RKO (cell line): ENCODE data around the gene ESR1.
A peak's percentile ranks its signal among the peaks of the same experiment; 100 is the strongest.
"Not testable (repeated sequence)": the region's sequence is repeated elsewhere in the genome, so short reads cannot be mapped to it uniquely, and the experiment has no call there.

Experiments
- DNase-seq: peaks from one replicate; pipeline ENCODE4 v3.0.0-alpha.2; 2016; ENCODE audit warnings: low spot score

ESR1 gene

GRCh38 chr6:151813858-151814257, 6.4 kb downstream of the ESR1 start:
- DNase-seq = no peak

GRCh38 chr6:151814614-151815013, 7.1 kb downstream of the ESR1 start:
- DNase-seq = no peak

- no peak for DNase-seq
These were observed 15.0 kb downstream of the ESR1 start for GRCh38 chr6:151822252-151823111.

DNA sequence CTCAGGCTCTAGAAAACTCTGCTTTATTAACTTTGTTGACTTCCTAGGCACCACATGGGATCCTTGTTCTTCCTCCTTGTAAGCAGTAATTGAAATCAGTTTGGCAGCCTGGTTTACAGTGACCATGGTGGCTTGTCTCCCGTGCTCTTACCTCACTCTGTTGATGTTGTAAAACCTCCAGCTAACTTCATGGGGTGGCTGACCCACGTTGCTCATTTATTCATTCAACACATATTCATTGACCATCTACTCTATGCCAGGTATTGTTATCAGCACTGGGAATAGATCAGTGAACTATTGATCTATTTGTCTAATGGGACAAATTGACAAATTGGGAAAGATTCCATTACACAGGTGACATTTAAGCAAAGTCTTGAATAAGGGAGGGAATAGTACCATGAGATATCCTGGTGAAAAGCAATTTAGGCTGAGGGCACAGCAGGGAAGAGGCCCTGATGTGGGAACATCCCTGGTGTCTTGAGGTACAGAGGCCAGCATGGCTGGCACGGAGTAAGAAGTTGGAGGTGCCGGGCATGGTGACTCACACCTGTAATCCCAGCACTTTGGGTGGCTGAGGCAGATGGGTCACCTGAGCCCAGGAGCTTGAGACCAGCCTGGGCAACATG, 19.1 kb downstream of the ESR1 start:
- no peak for DNase-seq

DNA sequence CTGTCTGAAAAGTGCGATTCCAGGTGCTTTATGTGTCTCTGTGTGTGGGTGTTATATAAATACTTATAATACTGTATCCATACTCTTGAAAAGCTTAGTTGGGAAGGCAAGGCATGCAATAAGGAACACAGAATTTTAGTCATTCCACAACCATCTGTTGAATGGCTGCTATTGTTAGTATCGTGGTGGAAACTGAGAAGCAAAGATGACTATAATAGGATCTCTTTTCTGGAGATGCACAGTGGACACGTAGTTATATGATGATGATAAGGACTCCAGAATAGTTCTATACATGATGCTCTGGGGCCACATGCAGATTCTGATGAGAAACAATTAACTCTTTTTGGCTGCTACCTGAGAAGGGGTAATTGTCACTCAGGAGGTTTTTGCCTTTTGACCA, 25.2 kb downstream of the ESR1 start:
- no peak for DNase-seq

DNA sequence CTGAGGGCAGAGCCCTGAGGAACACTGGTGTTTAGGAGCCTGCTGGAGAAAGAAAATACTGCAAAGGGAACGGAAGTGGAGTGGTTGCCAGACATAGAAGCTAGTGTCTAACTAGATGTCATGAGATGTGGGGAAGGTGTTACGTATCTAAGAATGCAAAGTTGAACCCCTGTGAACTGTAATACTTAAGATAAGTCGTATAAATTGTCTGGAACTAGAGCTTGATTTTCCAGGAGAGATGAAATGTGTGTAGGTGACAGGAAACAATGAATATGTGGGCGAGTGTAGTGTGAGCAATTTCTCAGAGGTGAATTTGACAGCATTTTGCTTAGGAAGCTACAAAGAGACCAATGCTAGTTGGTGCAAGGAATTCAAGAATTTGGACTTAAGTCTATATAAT, 27.9 kb downstream of the ESR1 start:
- no peak for DNase-seq

GRCh38 chr6:151837223-151837622, 29.7 kb downstream of the ESR1 start:
- no peak for DNase-seq

DNA sequence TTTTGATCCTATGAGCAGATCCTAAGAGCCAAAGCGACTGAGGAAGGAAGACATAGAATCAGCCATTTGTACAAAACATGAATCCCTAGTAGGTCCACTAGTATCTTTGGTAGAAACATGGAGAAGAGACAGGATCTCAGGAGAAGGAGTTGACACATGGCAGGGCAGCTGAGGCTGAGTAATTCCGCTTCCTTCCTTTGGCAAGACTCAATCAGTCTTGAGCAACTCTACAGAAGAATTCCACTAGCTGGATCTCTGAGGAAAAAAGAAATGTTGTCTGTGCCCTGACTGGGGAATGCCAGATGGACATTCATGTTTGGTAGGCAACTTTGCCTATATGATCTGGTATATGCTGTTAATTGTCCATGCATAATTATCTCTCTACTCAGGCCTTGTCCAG, 35.3 kb downstream of the ESR1 start:
- DNase-seq = no peak

- peak; percentile 55 for DNase-seq
These were observed 39.6 kb downstream of the ESR1 start for GRCh38 chr6:151847064-151847463.

DNA sequence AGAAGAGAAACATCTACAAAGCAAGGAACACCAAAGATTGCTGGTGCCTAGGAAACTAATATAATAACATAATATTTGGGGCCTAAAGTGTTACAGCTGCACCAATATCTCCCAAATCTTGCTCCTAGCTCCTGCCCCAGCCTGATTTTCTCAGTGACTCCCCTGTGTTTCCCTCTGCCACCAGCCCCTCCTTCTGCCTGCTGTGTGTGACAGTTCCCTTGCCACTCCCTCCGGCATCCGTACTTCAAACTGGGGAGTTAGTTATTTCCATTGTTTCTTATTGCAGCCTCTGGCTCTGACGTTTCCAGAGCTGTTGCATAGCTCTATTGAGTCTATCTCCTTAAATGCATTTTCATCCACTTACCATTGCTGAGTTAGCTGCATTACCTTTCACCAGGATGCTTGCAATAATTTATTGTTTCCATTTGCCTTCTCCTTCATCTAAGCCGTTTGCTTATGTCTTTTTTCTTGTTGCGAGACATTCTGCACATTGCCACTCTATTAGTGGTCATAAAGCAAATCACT, 43.1 kb downstream of the ESR1 start:
- DNase-seq = no peak

GRCh38 chr6:151858294-151858693, 50.8 kb downstream of the ESR1 start:
- no peak for DNase-seq

DNA sequence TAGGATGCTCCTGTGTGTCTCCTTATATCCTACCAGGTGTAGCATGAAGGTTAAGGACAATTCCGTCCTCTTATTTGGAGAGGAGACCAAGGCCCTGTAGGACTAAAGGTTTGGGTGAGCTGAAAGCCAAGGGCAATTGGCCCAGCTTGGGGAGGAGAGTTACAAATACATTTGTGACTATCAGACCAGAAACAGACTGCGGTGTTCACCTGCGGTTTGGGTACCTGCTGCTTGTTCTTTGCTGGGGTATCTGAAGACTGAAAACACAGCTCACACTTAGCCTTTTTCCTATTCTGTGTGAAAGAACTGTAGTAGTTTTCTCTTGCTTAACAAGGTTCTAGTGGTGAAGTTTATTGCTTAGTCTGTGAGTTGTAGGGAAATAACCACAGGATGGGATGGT, 55.0 kb downstream of the ESR1 start:
- no peak for DNase-seq

DNA sequence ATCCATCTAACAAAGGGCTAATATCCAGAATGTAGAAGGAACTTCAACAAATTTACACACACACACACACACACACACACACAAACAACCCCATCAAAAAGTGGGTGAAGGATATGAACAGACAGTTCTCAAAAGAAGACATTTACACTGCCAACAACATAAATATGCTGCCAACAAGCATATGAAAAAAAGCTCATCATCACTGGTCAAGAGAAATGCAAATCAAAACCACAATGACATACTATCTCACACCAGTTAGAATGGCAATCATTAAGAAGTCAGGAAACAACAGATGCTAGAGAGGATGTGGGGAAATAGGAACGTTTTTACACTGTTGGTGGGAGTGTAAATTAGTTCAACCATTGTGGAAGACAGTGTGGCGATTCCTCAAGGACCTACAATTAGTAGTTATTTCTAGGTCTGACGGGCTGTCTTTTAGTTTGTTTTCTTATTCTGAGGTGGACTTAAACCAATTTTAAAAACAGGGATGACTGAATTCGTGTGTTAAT, 59.9 kb downstream of the ESR1 start:
- DNase-seq = not testable (repeated sequence)

GRCh38 chr6:151869345-151869744, 61.9 kb downstream of the ESR1 start:
- DNase-seq = no peak

- no peak for DNase-seq
These were observed 62.3 kb downstream of the ESR1 start for GRCh38 chr6:151869787-151870186.

DNA sequence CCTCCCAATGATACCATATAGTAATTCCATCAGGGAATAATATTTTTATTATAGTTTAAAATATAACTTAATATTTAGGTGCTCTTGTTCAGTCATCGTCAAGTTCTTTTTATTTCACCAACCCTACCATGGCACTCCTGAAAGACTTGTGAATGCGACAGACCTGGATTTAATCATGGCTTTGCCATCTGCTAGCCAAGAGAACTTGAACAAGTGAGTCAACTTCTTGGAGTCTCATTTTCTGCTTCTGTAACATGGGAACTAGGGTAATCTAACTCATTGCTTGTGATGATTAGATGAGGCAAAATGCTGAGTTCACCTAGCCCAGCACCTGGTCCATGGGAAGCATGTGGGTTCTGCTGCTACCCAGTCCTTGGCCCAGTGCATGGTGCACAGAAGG, 62.9 kb downstream of the ESR1 start:
- DNase-seq = no peak

- no peak for DNase-seq
These were observed 68.0 kb downstream of the ESR1 start for GRCh38 chr6:151875524-151875923.

DNA sequence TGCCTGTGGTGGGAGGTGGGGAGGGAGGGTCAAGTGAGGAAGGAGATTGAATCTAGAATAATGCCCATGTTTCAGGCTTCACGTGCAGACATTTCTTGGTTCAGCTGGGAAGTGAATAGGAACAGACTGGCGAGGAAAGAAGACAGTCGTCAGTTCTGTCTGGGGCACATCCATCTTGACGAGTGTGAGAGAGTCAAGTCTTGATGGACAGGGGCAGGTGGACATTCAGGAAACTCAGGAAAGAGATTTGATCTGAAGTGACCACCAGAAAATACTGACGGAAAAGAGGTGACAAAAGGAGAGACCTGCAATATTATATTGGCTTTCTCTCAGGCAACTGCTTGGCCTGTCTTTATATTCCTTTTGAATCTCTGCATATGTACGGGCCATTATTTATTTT, 68.6 kb downstream of the ESR1 start:
- DNase-seq = no peak

GRCh38 chr6:151877458-151877857, 70.0 kb downstream of the ESR1 start:
- no peak for DNase-seq

DNA sequence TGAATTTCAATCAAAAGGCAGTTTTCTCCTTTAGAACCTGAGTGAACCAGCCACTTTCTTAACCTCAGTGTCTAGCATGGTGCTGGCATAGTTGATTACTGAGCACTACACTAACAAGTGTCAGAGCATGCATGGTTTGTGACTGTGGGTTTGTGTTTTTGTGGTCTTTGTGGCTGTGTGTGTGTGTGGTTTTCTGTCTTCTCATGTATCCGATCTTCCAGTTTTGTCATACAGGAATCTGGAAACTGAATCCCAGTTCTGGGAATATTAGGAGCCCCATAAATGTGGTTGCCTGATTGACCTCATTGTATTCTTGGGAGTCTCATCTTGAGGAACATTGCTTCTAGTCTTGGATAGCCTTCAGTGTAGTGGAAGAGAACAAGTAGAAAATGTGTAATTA, 73.7 kb downstream of the ESR1 start:
- DNase-seq = no peak

DNA sequence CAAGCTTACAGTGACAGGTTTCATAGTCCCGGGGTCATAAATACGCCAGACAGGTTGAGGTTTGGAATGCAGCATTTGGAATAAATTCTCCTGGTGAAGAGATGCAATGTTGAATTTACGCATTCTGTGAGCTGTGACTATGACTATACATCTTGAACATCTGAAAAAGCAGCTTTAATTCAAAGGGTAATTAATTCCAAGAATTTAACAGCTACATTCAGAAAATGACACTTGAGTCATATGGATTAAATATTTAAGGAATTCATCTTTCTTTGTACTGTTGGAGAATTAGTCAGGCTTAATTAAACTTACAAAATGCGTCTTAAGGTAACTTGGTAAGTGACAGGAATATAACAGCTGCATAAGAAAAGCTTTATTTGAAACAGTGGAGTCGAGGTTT, 74.7 kb downstream of the ESR1 start:
- no peak for DNase-seq

GRCh38 chr6:151885234-151885633, 77.8 kb downstream of the ESR1 start:
- DNase-seq = no peak

DNA sequence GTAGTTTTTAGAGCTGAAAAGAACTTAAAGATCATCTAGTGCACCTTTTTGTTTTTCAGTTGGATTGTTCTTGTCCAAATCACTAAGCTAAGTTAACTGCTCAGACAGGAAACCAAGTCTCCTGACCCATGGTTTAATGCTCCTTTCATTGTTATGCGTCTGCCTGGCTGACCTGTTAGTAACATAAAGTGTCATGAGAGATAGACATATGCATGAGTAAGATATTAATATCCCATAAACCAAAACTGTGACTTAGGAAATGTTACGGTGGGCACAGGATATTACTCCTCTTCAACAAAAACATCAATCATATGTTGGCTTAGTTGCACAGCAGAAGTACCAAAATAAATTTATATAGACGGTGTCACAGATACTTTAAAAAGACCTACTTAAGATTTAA, 84.0 kb downstream of the ESR1 start:
- DNase-seq = no peak
